HG03280 (cell line): Measurements from ENCODE around the gene BARHL1.

Experiments used
- ATAC-seq: cut with Tn5 transposase; IDR thresholded peaks from one replicate; pipeline ENCODE4 v1.9.1; 2021; ENCODE audit warnings: mild to moderate bottlenecking, moderate library complexity; ENCODE audit not compliant: unreplicated experiment

Gene BARHL1

DNA sequence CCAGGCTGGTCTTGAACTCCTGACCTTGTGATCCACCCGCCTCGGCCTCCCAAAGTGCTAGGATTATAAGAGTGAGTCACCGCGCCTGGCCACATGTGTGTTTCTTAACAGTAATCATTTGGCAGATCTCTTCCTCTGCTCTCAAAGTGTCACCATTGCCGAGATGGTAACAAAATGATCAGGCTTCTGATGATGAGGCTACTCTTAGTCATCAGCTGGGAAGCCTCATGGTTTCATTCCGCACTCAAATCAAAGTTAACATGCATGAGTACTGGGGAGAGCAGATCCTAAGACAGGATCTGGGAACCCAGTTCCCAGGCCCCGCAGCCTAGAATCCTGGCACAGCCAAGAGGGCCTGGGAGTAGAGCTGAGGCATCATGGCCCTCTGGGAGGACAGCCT is 27.4 kb downstream of the BARHL1 start:
- no peak for ATAC-seq

DNA sequence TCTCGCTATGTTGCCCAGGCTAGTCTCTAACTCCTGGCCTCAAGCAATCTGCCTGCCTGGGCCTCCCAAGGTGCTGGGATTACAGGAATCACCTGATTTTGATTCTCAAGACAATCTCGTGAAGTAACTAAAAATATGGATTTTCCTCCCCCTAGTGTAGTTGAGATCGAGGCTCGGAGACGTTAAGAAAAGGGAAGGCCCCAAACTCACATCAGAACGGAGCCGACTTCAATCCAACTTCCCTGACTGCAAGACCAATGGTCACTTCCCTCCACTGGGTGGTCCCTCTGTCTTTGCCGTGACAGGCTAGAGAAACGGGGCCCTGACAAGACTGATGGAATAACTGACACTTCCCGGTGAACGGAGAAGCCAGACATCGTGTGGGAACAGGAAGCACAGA is 28.3 kb downstream of the BARHL1 start:
- no peak for ATAC-seq

DNA sequence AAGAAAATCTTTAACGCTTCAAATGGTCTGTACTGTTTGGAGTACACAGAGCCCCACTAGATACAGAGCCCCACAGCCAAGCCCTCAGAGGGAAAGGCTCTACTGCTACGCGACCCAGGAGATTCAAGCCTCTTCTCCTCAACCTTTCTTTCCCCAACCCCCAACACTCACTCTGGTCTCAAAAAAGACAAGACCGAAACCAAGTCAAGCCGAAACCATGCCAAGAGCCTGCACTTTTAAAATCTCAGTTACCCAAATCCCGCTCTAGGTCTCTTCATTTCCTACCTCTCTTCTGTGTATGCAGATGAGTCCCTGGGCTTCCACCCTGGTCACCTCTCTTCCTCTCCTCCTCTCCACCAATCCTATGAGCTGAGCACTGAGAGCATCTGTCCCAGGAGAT is 31.9 kb downstream of the BARHL1 start:
- no peak for ATAC-seq

DNA sequence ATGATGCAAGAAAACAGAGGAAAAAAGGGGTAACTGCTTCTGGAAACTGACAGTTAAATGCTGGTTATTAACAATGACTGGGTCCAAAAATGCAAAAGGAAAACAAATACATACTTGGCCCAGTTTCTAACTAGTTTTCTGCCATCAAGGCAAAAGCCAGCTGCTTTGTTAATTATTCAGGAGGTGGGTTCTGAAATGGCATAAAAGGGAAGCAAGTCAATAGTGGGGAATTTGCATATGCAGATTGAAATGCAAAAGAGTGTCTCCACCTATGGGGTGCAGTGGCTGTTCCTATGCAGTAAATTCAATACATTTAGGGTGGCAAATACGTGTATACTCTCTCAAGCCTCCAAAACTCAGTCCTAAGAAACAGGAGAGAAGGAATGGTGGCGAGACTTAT is 33.4 kb downstream of the BARHL1 start:
- ATAC-seq: no peak

DNA sequence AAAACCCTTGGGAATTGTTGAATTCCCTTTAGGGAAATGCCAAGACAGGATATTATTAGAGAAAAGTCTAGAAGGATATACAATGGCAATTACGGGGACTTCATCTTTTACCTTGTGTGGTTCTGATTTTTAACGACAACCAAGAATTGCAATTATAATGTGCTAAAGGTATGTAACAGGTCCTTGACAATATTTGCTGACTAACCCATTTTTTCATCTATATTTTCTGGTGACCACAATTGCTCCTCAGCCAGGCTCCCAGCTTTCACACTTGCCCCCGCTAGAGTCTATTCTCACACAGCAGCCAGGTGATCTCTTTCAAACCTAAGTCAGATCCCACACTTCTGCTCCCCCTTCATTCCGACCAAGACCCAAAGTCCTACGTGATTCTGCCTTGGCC is 34.3 kb downstream of the BARHL1 start:
- no peak for ATAC-seq

DNA sequence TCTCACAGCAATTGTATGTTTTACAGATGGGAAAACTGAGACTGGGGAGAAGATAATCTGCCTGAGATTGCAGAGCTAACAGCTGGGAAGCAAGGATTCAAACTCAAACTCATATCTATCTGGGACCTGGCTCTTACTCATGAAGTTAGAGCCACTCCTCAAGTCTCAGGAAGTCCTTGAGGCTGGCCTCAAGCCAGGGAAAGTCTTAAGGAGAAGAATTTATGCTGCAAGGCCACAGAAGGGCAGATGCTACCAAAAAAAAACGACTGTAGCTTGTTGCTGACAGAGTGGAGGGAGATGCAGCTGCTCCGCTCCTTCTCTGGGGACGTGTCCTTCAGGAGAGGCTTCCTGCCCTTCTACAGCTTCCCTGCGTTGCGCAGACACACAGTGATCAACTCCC is 39.8 kb downstream of the BARHL1 start:
- ATAC-seq: no peak

DNA sequence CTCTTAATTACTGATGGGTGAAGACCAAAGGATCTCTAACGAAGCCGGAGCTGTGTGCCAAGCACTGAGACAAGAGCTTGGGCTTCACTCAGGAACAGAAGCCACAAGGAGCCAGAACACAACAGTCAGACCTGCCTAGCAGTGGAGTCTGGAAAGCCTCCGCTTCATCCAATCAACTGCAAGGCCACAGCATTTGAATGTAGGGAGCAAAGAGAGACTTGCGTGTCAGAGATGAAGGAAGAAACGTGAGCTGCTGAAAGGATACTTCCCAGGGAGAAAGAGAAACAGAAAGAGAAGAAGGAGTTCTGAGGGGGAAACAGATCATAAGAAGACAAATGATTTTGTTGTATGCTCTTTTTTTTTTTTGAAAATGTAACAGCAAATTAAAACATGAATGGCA is 43.9 kb downstream of the BARHL1 start:
- no peak for ATAC-seq

DNA sequence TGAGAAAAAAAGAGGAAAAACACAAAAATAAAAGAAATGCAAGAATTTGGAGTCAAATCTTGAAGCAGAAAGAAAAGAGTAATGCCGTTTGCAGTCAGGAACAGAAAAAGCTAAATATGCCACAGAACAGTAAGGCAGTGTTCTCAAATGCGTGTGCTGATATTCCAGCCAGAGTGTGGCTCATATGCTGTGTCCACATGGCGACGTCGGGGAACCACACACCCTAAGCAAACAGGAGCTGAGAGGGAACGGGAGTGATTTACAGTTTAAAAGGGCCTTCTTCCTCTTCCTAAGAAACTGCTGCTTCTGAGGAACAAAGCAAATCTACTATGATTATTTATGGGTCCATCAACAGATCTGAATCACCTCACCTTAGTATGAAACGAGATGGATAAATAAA is 44.7 kb downstream of the BARHL1 start:
- ATAC-seq: no peak

DNA sequence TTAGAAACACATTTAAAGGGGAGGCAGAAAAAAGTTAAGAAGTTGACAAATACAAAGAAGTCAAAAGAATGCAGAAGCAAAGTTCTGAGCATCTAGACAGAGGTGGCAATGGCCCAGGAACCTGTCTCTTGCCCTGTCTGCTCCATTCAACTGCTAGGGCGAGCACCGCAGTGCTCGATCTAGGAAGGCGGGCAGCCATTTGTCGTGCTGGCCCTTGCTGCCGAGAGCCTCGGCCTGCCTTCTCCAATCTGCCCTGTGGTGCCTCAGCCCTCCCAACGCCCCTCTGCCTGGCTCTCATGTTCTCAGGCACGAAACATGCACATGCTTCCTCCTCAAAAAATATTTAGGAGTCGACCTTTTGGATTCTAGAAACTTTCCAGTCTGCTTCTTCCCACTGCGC is 45.2 kb downstream of the BARHL1 start:
- ATAC-seq: no peak

DNA sequence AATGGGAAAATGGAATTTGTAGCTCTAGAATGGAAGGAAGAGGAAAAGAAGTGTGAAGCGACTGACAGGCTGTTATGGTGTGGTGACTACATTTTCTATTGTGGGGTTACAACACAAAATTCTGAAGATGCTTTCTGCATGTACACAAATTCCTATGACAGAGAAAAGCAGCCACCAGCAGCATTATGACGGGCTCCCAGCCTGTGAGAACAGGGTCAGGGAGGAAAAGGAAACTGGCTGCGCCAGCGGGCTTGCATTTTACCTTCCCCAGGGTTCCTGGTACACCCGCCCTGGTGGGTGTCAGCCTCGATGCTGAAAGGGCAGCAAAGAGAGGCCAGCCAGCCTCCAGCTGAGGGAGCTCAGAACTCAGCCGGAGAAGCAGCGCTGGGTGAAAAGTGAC is 46.3 kb downstream of the BARHL1 start:
- no peak for ATAC-seq

DNA sequence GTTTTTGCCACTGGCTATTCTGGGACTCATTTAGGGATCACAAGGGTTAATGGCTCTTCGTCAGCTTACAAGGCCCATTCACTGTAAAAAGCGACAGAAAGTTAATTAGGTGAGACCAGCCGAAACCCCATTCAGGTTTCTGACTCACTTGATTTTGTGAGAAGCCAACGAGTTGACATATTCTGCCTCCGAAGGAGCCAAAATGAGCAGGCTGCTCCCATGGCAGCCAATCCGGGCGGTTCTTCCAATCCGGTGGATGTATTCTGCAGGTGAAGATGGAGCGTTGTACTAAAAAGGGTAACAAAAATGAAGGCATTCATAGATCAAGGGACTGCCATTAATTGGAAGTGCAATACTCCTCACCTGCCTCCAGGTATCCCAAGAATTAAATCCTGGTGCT is 47.7 kb downstream of the BARHL1 start:
- no peak for ATAC-seq

DNA sequence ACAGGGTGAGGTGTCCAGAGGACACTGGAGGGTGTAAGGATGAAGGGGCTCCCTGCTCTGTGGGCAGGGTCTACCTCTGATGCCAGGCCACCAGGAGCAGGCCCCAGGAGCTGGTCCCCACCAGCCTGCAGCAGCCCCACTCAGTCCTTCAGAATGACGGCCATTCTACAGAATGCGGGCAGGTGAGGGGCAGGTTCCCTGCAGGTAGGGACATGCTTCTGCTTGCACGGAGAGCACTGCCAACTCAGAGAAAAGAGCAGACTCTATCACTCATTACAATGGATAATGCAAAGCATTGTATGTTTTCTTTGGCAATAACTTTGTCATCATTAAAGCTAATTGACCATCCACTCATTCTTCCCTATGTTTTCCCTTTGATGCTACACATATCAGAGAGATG is 48.4 kb downstream of the BARHL1 start:
- ATAC-seq: no peak

DNA sequence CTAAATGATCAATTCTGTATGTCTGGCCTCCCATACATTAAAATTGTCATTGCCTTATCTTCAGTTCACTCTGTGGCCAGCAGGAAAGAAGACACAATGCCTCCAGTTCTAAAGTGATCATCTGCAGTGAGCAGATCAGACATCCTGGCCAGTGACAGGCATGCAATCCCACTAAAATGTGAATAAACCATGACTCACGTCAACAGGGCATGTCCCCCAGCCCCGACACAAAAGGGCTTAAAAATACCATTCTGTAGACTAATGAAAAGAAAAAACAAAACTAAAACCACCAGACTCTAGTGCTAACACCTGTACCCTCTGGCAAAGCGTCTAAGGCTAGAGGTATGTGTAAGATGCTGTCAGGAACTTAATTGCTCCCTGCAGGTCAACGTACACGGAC is 48.9 kb downstream of the BARHL1 start:
- no peak for ATAC-seq

DNA sequence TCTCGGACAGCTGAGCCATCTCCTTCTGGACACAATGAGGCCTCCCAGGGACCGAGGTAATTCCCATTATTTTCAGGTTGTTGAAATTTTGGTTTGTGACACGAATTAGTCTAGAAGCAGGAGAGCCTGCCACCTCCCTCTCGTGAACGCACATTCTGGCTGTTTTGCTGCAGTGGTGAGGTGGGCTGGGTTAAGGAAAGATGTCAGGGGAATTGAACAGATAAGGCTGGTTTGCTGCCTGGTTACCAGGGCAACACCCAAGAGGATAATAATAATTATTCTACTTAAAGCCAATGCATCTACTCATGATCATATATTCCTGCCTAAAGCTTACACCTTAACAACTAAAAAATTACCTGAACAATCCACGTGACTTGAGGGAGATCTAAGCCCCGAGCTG is 49.3 kb downstream of the BARHL1 start:
- ATAC-seq: no peak

DNA sequence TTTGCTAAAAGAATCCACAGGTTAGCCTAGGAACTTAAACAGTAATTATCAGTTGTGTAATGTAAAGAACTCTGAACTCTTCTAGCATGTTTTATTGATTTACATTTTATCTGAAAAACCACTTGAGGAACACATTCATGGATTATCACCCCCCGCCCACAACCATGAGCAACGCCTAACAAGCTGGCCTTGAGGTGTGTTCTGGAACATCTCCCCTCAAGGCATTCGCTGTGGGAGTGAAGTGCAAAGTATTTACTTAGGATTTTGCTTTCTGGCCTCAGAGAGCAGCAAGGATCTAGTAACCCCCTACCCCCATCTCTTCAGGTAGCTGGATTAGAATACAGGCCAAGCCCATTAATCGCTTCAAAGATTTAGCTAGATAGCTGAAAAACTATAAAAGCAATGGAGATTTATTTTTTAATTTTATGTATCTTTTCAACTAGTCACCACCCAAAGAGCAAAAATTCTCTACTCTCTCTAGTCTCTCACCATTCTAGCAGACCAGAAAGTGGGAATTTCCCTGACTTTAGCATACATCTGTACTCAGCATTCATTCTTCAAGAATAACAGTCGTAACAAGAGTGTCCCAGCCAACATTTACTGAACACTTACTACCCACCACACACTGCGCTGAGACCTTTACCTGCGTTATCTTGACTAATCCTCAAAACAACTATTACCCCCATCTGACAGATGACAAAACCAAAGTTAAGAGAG is 50.2 kb downstream of the BARHL1 start:
- no peak for ATAC-seq

DNA sequence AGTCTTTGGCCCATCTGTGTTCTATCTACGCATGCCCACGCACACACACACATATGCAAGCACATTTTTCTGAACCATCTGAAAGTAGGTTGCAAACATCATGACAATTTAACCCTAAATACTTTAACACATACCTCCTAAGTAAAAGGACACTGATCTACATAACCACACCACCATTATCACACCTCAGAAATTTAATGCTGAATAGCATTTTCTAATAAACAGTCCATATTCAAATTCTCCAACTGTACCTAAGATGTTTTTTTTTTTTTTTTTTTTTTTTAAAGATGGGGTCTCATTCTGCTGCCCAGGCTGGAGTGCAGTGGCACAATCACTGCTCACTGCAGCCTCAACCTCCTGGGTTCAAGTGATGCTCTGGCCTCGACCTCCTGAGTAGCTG is 51.9 kb downstream of the BARHL1 start:
- no peak for ATAC-seq

DNA sequence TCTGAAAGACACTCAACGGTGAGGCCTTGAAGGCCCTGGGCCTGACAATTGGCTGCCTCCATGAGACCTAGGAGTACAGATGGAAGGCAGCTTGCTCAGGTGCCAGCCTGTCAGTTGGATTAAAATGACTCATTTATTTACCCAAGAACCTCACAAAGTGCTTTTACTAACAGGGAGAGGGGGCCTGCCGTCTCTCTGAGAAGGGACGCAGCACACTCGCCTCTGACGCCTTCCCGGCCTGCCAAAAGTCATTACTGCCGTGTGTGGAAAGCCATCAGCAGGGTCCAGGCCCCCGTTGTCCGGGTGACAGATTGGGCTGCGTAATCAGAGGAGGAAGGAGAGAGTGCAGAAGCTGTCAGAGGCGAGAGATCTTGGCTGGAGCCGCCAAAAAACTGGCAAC is 54.9 kb downstream of the BARHL1 start:
- ATAC-seq: no peak

DNA sequence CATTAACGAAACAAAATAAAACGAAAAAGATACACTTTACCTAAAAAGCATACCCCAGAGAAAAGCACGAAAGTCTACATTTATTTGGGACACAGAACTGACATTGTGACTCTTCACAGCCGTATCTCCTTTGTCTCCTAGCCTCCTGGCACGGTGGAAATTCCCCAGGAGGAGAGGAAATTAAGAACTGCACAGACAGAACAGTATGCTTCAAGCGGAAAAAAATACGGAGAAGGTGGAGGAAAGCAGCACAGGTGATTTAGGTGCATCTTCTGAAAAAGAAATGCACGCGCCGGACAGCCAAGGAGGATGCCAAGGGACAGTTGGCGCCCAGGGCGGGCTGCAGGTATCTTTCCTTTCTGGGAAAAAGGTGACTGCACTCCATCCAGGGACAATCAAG is 55.4 kb downstream of the BARHL1 start:
- no peak for ATAC-seq

DNA sequence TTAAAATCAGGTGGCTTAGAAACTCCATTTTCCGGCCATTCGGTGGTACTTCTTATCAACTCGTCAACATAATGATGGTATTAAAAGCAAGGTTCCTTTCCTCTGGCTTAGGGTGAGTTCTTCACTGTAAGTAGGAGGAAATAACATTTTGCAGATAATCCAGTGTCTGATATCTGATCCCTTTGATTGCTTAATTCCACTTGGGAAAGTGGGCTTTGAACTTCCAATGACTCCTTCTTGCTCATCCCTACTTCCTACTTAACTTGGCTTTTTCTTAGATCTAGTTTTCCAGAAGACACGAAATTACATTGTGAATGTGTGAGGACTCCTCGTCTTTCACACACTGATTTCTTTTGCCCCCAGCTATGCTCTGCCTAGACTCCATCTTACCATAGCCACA is 55.8 kb downstream of the BARHL1 start:
- no peak for ATAC-seq

DNA sequence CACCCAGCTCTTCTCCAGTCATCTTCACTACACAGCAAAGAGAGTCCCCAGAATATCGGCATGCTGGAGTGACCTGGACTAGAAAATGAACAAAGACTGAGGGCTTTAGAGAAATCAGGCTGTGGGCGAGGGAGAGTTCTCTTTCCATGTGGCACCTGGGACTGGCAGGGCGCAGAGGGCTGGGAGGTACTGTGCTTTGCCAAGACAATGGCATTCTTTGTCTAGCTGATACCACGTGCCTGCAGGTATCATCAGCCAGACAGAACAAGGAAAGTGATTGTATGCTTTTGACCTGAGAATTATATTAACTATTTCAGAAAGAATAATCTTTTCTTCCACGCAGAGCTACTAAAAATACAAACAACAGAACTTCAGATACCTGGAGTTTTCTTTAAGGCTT is 56.9 kb downstream of the BARHL1 start:
- no peak for ATAC-seq
